GM18505 (cell line): ENCODE results near the gene SNX27.
"Not testable (repeated sequence)": the region's sequence is repeated elsewhere in the genome, so short reads cannot be mapped to it uniquely, and the experiment has no call there.

ENCODE experiments used
- ATAC-seq: cut with Tn5 transposase; IDR thresholded peaks from one replicate; pipeline ENCODE4 v1.9.1; 2021; ENCODE audit not compliant: unreplicated experiment
- POLR2A ChIP-seq: IDR thresholded peaks from 4 replicates; pipeline ENCODE4 v1.6.1; 2011; ENCODE audit warnings: borderline replicate concordance; ENCODE audit not compliant: insufficient read depth, insufficient read length; ENCODE audit errors: extremely low read depth

SNX27 gene

GRCh38 chr1:151583796-151584195 is 28.1 kb upstream of the SNX27 start:
- TF ChIP-seq POLR2A = no peak
- ATAC-seq = no peak

GRCh38 chr1:151584278-151584677 is 27.6 kb upstream of the SNX27 start:
- TF ChIP-seq POLR2A = no peak
- ATAC-seq = no peak

GRCh38 chr1:151584780-151585179 is 27.1 kb upstream of the SNX27 start:
- TF ChIP-seq POLR2A = no peak

GRCh38 chr1:151585622-151586021 is 26.2 kb upstream of the SNX27 start:
- no peak for ATAC-seq
- no peak for TF ChIP-seq POLR2A

More at GRCh38 chr1:151584780-151585179, 27.1 kb upstream of the SNX27 start:
- no peak for ATAC-seq

GRCh38 chr1:151590961-151591360 is 20.9 kb upstream of the SNX27 start:
- TF ChIP-seq POLR2A = no peak
- ATAC-seq = no peak

GRCh38 chr1:151593730-151594129 is 18.1 kb upstream of the SNX27 start:
- ATAC-seq = no peak
- TF ChIP-seq POLR2A = no peak

- TF ChIP-seq POLR2A = no peak
- ATAC-seq = no peak
These were observed 17.7 kb upstream of the SNX27 start for GRCh38 chr1:151594143-151594625.

GRCh38 chr1:151596166-151596953 is 15.5 kb upstream of the SNX27 start:
- no peak for ATAC-seq

GRCh38 chr1:151602550-151602949 is 9.3 kb upstream of the SNX27 start:
- ATAC-seq = not testable (repeated sequence)

More at GRCh38 chr1:151596166-151596953, 15.5 kb upstream of the SNX27 start:
- no peak for TF ChIP-seq POLR2A

GRCh38 chr1:151604291-151604690 is 7.6 kb upstream of the SNX27 start:
- ATAC-seq = no peak
- TF ChIP-seq POLR2A = no peak

- no peak for ATAC-seq
- no peak for TF ChIP-seq POLR2A
These were observed 5.5 kb upstream of the SNX27 start for GRCh38 chr1:151606384-151606783.

GRCh38 chr1:151606857-151607256 is 5.0 kb upstream of the SNX27 start:
- no peak for TF ChIP-seq POLR2A
- ATAC-seq = no peak

- ATAC-seq = no peak
- no peak for TF ChIP-seq POLR2A
These were observed 1.7 kb upstream of the SNX27 start for GRCh38 chr1:151610142-151610541.

GRCh38 chr1:151611288-151611790 is 511 bp upstream of the SNX27 start:
- ATAC-seq = no peak
- no peak for TF ChIP-seq POLR2A

GRCh38 chr1:151612501-151613281 is 841 bp downstream of the SNX27 start:
- ATAC-seq = peak; percentile 21
- TF ChIP-seq POLR2A = peak; percentile 35
